CD8-positive, alpha-beta memory T cell (primary cell): Measurements from ENCODE around the gene SLC25A12. TPM values are rescaled to one million over a fixed set of nuclear protein-coding genes. Genes with fewer than 3 reads are reported as not detected.

Source experiments
- CTCF ChIA-PET: fragments of 350-600 bp; sonication (Branson Sonifier 250); formaldehyde crosslinking; loops from one replicate; lab custom pipeline; 2021; ENCODE audit warnings: antibody characterized with exemption; lab: Charles Lee
- POLR2A ChIA-PET: fragments of 350-600 bp; sonication (Branson Sonifier 250); formaldehyde crosslinking; loops from one replicate; lab custom pipeline; 2021; ENCODE audit warnings: antibody characterized with exemption; lab: Charles Lee
- DNase-seq, 5 donors: peaks; one replicate each; pipeline versions ENCODE4 v3.0.0 to v3.0.0-alpha.2; 2020 to 2022; ENCODE audit warnings: mixed read lengths in 1 of 5
- H3K27ac ChIP-seq: one replicate; pipeline ENCODE4 v1.7.0; 2013; ENCODE audit warnings: low read depth, mild to moderate bottlenecking, low read length, moderate library complexity
- H3K27me3 ChIP-seq: 2 replicates; pipeline ENCODE4 v1.7.0; 2013; ENCODE audit warnings: low read length, mild to moderate bottlenecking; ENCODE audit not compliant: insufficient read depth, poor library complexity, severe bottlenecking
- H3K36me3 ChIP-seq: 2 replicates; pipeline ENCODE4 v1.7.0; 2013; ENCODE audit warnings: mild to moderate bottlenecking, low read length, moderate library complexity; ENCODE audit not compliant: insufficient read depth
- H3K4me1 ChIP-seq: 2 replicates; pipeline ENCODE4 v1.7.0; 2013; ENCODE audit warnings: mild to moderate bottlenecking, low read length, moderate library complexity; ENCODE audit not compliant: insufficient read depth
- H3K4me3 ChIP-seq: 2 replicates; pipeline ENCODE4 v1.7.0; 2013; ENCODE audit warnings: mild to moderate bottlenecking, low read length
- H3K9me3 ChIP-seq: 2 replicates; pipeline ENCODE4 v1.7.0; 2013; ENCODE audit warnings: mild to moderate bottlenecking, low read length
- H3K27ac Mint-ChIP-seq, 8 donors: one replicate each; pipeline ENCODE4 v1.8.0; 2020 to 2021; ENCODE audit warnings: mixed read lengths in 8 of 8, mild to moderate bottlenecking in 6 of 8, inconsistent platforms in 3 of 8, moderate library complexity in 3 of 8
- H3K27me3 Mint-ChIP-seq, 2 donors: one replicate each; pipeline ENCODE4 v1.8.0; 2020 to 2021; ENCODE audit warnings: mixed read lengths in 2 of 2, mild to moderate bottlenecking in 1 of 2, moderate library complexity in 1 of 2
- H3K36me3 Mint-ChIP-seq, 3 donors: one replicate each; pipeline ENCODE4 v1.8.0; 2020 to 2021; ENCODE audit warnings: mixed read lengths in 3 of 3, inconsistent platforms in 1 of 3, mild to moderate bottlenecking in 1 of 3
- H3K4me1 Mint-ChIP-seq, 3 donors: one replicate each; pipeline ENCODE4 v1.8.0; 2020 to 2021; ENCODE audit warnings: mixed read lengths in 3 of 3, inconsistent platforms in 1 of 3, mild to moderate bottlenecking in 1 of 3
- H3K4me3 Mint-ChIP-seq, 7 donors: one replicate each; pipeline ENCODE4 v1.8.0; 2020 to 2021; ENCODE audit warnings: mixed read lengths in 7 of 7, mild to moderate bottlenecking in 6 of 7, moderate library complexity in 4 of 7, inconsistent platforms in 2 of 7
- H3K9me3 Mint-ChIP-seq, 5 donors: one replicate each; pipeline ENCODE4 v1.8.0; 2020 to 2022; ENCODE audit warnings: mixed read lengths in 5 of 5, mild to moderate bottlenecking in 3 of 5, moderate library complexity in 2 of 5, inconsistent platforms in 1 of 5
- polyA plus RNA-seq: library from polyadenylated mRNA; unstranded; fragments of 300-500 nt; fragmentation: Illumina TruSeq; gene quantifications from one replicate; pipeline ENCODE4 v1.2.3, GENCODE V29; 2021
- total RNA-seq, 2 experiments: library from RNA; stranded (reverse); gene quantifications; one replicate each; pipeline ENCODE4 v1.2.3, GENCODE V29; 2021

SLC25A12 gene
- total and polyA plus RNA-seq, 3 experiments from 2014 or later: 12.8 to 22.9 (median 22.2) TPM

- ChIA-PET POLR2A (no interaction called here), CTCF (no interaction called here)
- Mint-ChIP-seq H3K4me1 (peaks cover 0 to 4% (median 0%) of the 10 kb centered on the region in 3 donors), H3K27ac (peak overlapping the region in 1 of 8 donors; percentile 15), H3K4me3 (no peak overlapping the region), H3K27me3 (no peaks in the 10 kb centered on the region), H3K9me3 (no peaks in the 10 kb centered on the region), H3K36me3 (peaks cover 47 to 83% (median 49%) of the 10 kb centered on the region in 3 donors)
- Histone ChIP-seq H3K9me3 (no peaks in the 10 kb centered on the region), H3K4me1 (no peaks in the 10 kb centered on the region), H3K27me3 (no peaks in the 10 kb centered on the region), H3K36me3 (peaks cover 45% of the 10 kb centered on the region), H3K27ac (no peak overlapping the region), H3K4me3 (no peak overlapping the region)
- no peak for DNase-seq
Observed at GRCh38 chr2:171835386-171835785, 58.7 kb downstream of the SLC25A12 start.

- peaks cover 45% of the 10 kb centered on the region for H3K36me3 ChIP-seq
- H3K9me3 ChIP-seq: no peaks in the 10 kb centered on the region
- no peaks in the 10 kb centered on the region for H3K27me3 ChIP-seq
- Mint-ChIP-seq H3K9me3 (no peaks in the 10 kb centered on the region), H3K27me3 (no peaks in the 10 kb centered on the region), H3K27ac (no peak overlapping the region), H3K4me1 (peaks cover 0 to 1% (median 0%) of the 10 kb centered on the region in 3 donors), H3K36me3 (peaks cover 49 to 90% (median 51%) of the 10 kb centered on the region in 3 donors), H3K4me3 (no peak overlapping the region)
- no peak overlapping the region for H3K27ac ChIP-seq
- ChIA-PET CTCF (no interaction called here), POLR2A (no interaction called here)
- DNase-seq: no peak
- no peaks in the 10 kb centered on the region for H3K4me1 ChIP-seq
- no peak overlapping the region for H3K4me3 ChIP-seq
Observed at GRCh38 chr2:171834286-171834685, 59.8 kb downstream of the SLC25A12 start.

GRCh38 chr2:171832489-171832888 is 61.6 kb downstream of the SLC25A12 start:
- H3K9me3 ChIP-seq: no peaks in the 10 kb centered on the region
- ChIA-PET CTCF (no interaction called here), POLR2A (no interaction called here)
- no peak overlapping the region for H3K4me3 ChIP-seq
- no peak for DNase-seq
- no peaks in the 10 kb centered on the region for H3K27me3 ChIP-seq
- H3K4me1 ChIP-seq: no peaks in the 10 kb centered on the region
- Mint-ChIP-seq H3K27ac (no peak overlapping the region), H3K4me3 (no peak overlapping the region), H3K27me3 (no peaks in the 10 kb centered on the region), H3K36me3 (peaks cover 46 to 91% (median 54%) of the 10 kb centered on the region in 3 donors), H3K9me3 (no peaks in the 10 kb centered on the region), H3K4me1 (no peaks in the 10 kb centered on the region)
- H3K36me3 ChIP-seq: peaks cover 45% of the 10 kb centered on the region
- H3K27ac ChIP-seq: no peak overlapping the region

- H3K27me3 Mint-ChIP-seq: no peaks in the 10 kb centered on the region
- CTCF ChIA-PET: no interaction called here
- no peaks in the 10 kb centered on the region for H3K9me3 Mint-ChIP-seq
- Histone ChIP-seq H3K4me1 (no peaks in the 10 kb centered on the region), H3K27ac (no peak overlapping the region), H3K9me3 (no peaks in the 10 kb centered on the region), H3K36me3 (peaks cover 27% of the 10 kb centered on the region), H3K4me3 (no peak overlapping the region), H3K27me3 (no peaks in the 10 kb centered on the region)
- no peak overlapping the region for H3K4me3 Mint-ChIP-seq
- POLR2A ChIA-PET: no interaction called here
- H3K27ac Mint-ChIP-seq: peak overlapping the region in 1 of 8 donors; percentile 52
- H3K4me1 Mint-ChIP-seq: no peaks in the 10 kb centered on the region
- peaks cover 33 to 87% (median 51%) of the 10 kb centered on the region in 3 donors for H3K36me3 Mint-ChIP-seq
- DNase-seq: no peak
Observed at GRCh38 chr2:171830039-171830438, 64.0 kb downstream of the SLC25A12 start.

GRCh38 chr2:171824086-171824485 is 70.0 kb downstream of the SLC25A12 start:
- H3K9me3 ChIP-seq: no peaks in the 10 kb centered on the region
- no peak overlapping the region for H3K27ac ChIP-seq
- DNase-seq: no peak
- POLR2A ChIA-PET: interaction anchor here (0.5 kb wide), 1 partner anchor 174 kb away, joined by 3 read pairs; no protein-coding TSS in a partner anchor
- no peaks in the 10 kb centered on the region for H3K27me3 Mint-ChIP-seq
- H3K4me3 Mint-ChIP-seq: no peak overlapping the region
- no peaks in the 10 kb centered on the region for H3K9me3 Mint-ChIP-seq
- H3K4me3 ChIP-seq: no peak overlapping the region
- no peaks in the 10 kb centered on the region for H3K36me3 ChIP-seq
- H3K27me3 ChIP-seq: no peaks in the 10 kb centered on the region
- peak overlapping the region in 1 of 8 donors; percentile 40 for H3K27ac Mint-ChIP-seq
- peaks cover 3 to 54% (median 25%) of the 10 kb centered on the region in 3 donors for H3K36me3 Mint-ChIP-seq
- no peaks in the 10 kb centered on the region for H3K4me1 ChIP-seq
- CTCF ChIA-PET: interaction anchor here (1.0 kb wide), 1 partner anchor 80 kb away, joined by 3 read pairs; no protein-coding TSS in a partner anchor
- H3K4me1 Mint-ChIP-seq: no peaks in the 10 kb centered on the region

- Mint-ChIP-seq H3K4me3 (no peak overlapping the region), H3K9me3 (no peaks in the 10 kb centered on the region), H3K36me3 (peaks cover 3 to 46% (median 18%) of the 10 kb centered on the region in 3 donors), H3K27me3 (no peaks in the 10 kb centered on the region), H3K27ac (no peak overlapping the region), H3K4me1 (no peaks in the 10 kb centered on the region)
- Histone ChIP-seq H3K4me1 (no peaks in the 10 kb centered on the region), H3K36me3 (no peaks in the 10 kb centered on the region), H3K27me3 (no peaks in the 10 kb centered on the region), H3K4me3 (no peak overlapping the region), H3K27ac (no peak overlapping the region), H3K9me3 (no peaks in the 10 kb centered on the region)
- no peak for DNase-seq
- ChIA-PET CTCF (no interaction called here), POLR2A (no interaction called here)
Observed at GRCh38 chr2:171822525-171823322, 71.3 kb downstream of the SLC25A12 start.

- H3K27me3 ChIP-seq: no peaks in the 10 kb centered on the region
- DNase-seq: no peak
- Mint-ChIP-seq H3K27ac (no peak overlapping the region), H3K27me3 (no peaks in the 10 kb centered on the region), H3K4me1 (no peaks in the 10 kb centered on the region), H3K4me3 (no peak overlapping the region), H3K36me3 (peaks cover 0 to 32% (median 12%) of the 10 kb centered on the region in 3 donors), H3K9me3 (no peaks in the 10 kb centered on the region)
- H3K9me3 ChIP-seq: no peaks in the 10 kb centered on the region
- no peaks in the 10 kb centered on the region for H3K4me1 ChIP-seq
- ChIA-PET POLR2A (no interaction called here), CTCF (no interaction called here)
- no peak overlapping the region for H3K4me3 ChIP-seq
- H3K36me3 ChIP-seq: no peaks in the 10 kb centered on the region
- H3K27ac ChIP-seq: no peak overlapping the region
Observed at GRCh38 chr2:171819453-171819852, 74.6 kb downstream of the SLC25A12 start.

- H3K9me3 ChIP-seq: no peaks in the 10 kb centered on the region
- peaks cover 0 to 39% (median 14%) of the 10 kb centered on the region in 3 donors for H3K36me3 Mint-ChIP-seq
- no peak overlapping the region for H3K4me3 ChIP-seq
- no peak for DNase-seq
- no peaks in the 10 kb centered on the region for H3K9me3 Mint-ChIP-seq
- no peaks in the 10 kb centered on the region for H3K4me1 Mint-ChIP-seq
- H3K27ac ChIP-seq: no peak overlapping the region
- H3K4me3 Mint-ChIP-seq: no peak overlapping the region
- ChIA-PET CTCF (no interaction called here), POLR2A (no interaction called here)
- peak overlapping the region in 1 of 8 donors; percentile 19 for H3K27ac Mint-ChIP-seq
- H3K27me3 ChIP-seq: no peaks in the 10 kb centered on the region
- H3K27me3 Mint-ChIP-seq: no peaks in the 10 kb centered on the region
- peaks cover 3% of the 10 kb centered on the region for H3K36me3 ChIP-seq
- no peaks in the 10 kb centered on the region for H3K4me1 ChIP-seq
Observed at GRCh38 chr2:171814883-171815282, 79.2 kb downstream of the SLC25A12 start.
